Measurements from ENCODE around the gene SMARCB1. TPM values are rescaled to one million over a fixed set of nuclear protein-coding genes. Genes with fewer than 3 reads are reported as not detected.
"Not testable (repeated sequence)": the region's sequence is repeated elsewhere in the genome, so short reads cannot be mapped to it uniquely, and the experiment has no call there.

SMARCB1 gene
- total RNA-seq, 2 donors from 2014 or later = 41.4 to 45.9 TPM

DNA sequence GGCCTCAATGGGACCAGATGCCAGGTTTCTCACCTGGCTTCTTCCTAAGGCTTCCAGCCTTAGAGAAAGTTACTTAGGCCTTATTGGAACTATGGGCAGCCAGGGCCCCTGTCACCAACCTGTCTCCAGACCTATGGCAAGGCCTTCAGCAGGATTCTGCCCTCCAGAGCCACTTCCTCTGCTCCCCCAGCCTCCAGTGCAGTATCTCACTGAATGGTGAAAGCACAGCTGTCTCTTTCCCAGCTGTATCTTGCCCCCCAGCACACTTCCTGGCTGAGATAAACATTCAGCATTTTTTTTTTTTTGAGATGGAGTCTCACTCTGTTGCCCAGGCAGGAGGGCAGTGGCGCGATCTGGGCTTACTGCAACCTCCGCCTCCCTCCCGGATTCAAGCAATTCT lies 72.4 kb downstream of the SMARCB1 start:
- H3K9me3 ChIP-seq = no peaks in the 10 kb centered on the region
- H3K4me3 ChIP-seq = no peak overlapping the region
- TF ChIP-seq, protein P1, sequence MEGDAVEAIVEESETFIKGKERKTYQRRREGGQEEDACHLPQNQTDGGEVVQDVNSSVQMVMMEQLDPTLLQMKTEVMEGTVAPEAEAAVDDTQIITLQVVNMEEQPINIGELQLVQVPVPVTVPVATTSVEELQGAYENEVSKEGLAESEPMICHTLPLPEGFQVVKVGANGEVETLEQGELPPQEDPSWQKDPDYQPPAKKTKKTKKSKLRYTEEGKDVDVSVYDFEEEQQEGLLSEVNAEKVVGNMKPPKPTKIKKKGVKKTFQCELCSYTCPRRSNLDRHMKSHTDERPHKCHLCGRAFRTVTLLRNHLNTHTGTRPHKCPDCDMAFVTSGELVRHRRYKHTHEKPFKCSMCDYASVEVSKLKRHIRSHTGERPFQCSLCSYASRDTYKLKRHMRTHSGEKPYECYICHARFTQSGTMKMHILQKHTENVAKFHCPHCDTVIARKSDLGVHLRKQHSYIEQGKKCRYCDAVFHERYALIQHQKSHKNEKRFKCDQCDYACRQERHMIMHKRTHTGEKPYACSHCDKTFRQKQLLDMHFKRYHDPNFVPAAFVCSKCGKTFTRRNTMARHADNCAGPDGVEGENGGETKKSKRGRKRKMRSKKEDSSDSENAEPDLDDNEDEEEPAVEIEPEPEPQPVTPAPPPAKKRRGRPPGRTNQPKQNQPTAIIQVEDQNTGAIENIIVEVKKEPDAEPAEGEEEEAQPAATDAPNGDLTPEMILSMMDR (IDR thresholded peaks at IDR 0.05) = no peak
- H3K4me1 ChIP-seq = peaks cover 0 to 20% of the 10 kb centered on the region in 2 donors
- H3K36me3 ChIP-seq = peaks cover 5% of the 10 kb centered on the region
- DNase-seq (ENCODE audit: low spot score) = no peak
- H3K27ac ChIP-seq = no peak overlapping the region
- no peaks in the 10 kb centered on the region for H3K27me3 ChIP-seq

DNA sequence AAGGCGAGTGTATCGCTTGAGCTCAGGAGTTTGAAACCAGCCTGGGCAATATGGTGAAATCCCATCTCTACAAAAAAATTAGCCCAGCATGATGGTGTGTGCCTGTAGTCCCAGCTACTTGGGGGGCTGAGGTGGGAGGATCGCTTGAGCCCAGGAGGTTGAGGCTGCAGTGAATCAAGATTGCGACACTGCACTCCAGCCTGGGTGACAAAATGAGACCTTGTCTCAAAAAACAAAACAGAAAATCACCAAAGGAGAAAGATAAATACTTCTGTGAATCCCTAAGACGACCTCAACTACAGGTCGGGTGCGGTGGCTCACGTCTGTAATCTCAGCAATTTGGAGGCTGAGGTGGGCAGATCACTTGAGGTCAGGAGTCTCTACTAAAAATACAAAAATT lies 73.4 kb downstream of the SMARCB1 start:
- H3K27ac ChIP-seq; H3K27me3 ChIP-seq; H3K4me3 ChIP-seq; H3K9me3 ChIP-seq; H3K36me3 ChIP-seq; DNase-seq (ENCODE audit: low spot score): not testable (repeated sequence)
- peaks cover 0 to 20% of the 10 kb centered on the region in 2 donors for H3K4me1 ChIP-seq

DNA sequence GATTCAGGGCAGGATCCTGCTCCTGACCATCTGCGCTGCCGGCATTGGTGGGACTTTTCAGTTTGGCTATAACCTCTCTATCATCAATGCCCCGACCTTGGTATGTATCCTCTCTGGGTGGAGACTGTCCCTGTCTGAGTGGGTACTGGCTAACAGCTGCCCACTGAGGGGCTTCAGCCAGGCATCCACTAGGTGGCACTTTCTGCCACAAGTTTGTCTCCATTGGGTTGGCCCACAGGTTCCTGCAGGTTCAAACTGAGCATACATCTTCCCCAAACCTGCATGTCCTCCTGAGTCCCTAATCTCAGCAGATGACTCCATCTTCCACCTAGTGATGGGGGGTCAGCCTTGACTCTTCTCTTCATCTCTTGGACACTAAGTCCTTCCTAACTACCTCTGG lies 75.3 kb downstream of the SMARCB1 start:
- peaks cover 0 to 12% of the 10 kb centered on the region in 2 donors for H3K4me1 ChIP-seq

DNA sequence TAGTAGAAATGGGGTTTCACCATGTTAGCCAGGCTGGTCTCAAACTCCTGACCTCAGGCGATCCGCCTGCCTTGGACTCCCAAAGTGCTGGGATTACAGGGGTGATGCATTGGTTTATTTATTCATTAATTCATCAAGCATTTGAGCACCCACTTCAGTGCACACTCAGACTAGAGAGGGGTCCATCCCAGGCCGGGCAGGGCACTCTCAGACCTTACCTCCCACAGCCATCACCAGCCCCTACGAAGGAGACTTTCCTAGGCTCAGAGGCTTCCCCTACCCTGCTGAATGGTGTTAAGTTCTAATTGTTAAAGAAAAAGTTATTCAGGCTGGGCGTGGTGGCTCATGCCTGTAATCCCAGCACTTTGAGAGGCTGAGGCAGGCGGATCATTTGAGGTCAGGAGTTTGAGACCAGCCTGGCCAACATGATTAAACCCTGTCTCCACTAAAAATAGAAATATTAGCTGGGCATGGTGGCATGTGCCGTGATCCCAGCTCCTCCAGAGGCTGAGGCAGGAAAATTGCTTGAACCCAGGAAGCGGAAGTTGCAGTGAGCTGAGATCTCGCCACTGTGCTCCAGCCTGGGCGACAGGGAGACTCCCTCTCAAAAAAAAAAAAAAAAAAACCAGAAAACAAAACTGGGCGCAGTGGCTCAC lies 77.9 kb downstream of the SMARCB1 start:
- H3K4me3 ChIP-seq; H3K9me3 ChIP-seq; H3K4me1 ChIP-seq; DNase-seq (ENCODE audit: low spot score); H3K27ac ChIP-seq; H3K27me3 ChIP-seq: not testable (repeated sequence)
- peaks cover 23% of the 10 kb centered on the region for H3K36me3 ChIP-seq

More for the DNA sequence above, 75.3 kb downstream of the SMARCB1 start:
- TF ChIP-seq, protein P1 (IDR thresholded peaks at IDR 0.05) = peak in 1 of 2 donors; percentile 63
- Histone ChIP-seq H3K27me3 (no peaks in the 10 kb centered on the region), H3K4me3 (no peak overlapping the region), H3K9me3 (no peaks in the 10 kb centered on the region), H3K36me3 (peaks cover 5% of the 10 kb centered on the region), H3K27ac (no peak overlapping the region)
- DNase-seq (ENCODE audit: low spot score) = no peak

DNA sequence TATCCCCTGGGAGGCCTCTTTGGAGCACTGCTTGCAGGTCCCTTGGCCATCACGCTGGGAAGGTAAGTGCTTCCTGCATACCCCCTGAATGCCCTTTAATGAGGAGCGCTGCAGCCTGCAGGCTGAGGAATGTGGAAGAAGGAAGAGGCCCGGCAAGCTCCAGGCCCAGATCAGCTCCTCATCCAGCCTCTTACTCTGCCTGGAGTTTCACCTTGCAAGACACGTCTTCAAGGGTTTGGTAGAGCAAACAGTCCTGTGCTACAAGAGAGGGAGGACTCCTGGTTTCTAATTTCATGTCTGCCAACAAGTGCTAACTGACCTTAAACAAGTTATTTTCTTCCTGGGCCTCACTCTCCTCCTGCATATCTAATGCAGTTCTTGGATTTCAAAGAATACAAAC lies 81.8 kb downstream of the SMARCB1 start:
- Histone ChIP-seq H3K27ac (no peak overlapping the region), H3K4me1 (no peaks in the 10 kb centered on the region), H3K9me3 (no peaks in the 10 kb centered on the region), H3K27me3 (no peaks in the 10 kb centered on the region), H3K36me3 (peaks cover 18% of the 10 kb centered on the region), H3K4me3 (no peak overlapping the region)
- DNase-seq (ENCODE audit: low spot score) = no peak
- TF ChIP-seq, protein P1 (IDR thresholded peaks at IDR 0.05) = no peak

DNA sequence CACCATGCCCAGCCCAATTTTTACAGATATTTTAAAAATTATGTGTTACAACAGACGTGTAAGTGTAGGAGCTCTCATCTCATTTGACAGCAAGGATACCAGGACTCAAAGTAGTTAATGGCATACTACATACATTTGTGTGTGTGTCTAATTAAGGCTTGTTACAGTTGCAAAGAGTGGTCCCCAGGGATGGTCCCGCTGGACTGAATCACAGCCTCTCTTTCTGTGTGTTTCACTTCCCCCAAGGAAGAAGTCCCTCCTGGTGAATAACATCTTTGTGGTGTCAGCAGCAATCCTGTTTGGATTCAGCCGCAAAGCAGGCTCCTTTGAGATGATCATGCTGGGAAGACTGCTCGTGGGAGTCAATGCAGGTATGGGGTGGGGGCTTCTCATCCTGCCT lies 88.1 kb downstream of the SMARCB1 start:
- TF ChIP-seq, protein P1 (IDR thresholded peaks at IDR 0.05) = no peak
- H3K9me3 ChIP-seq = no peaks in the 10 kb centered on the region
- no peak for DNase-seq (ENCODE audit: low spot score)
- H3K27me3 ChIP-seq = no peaks in the 10 kb centered on the region
- H3K36me3 ChIP-seq = peaks cover 11% of the 10 kb centered on the region
- H3K4me1 ChIP-seq = no peaks in the 10 kb centered on the region
- no peak overlapping the region for H3K27ac ChIP-seq
- H3K4me3 ChIP-seq = no peak overlapping the region

DNA sequence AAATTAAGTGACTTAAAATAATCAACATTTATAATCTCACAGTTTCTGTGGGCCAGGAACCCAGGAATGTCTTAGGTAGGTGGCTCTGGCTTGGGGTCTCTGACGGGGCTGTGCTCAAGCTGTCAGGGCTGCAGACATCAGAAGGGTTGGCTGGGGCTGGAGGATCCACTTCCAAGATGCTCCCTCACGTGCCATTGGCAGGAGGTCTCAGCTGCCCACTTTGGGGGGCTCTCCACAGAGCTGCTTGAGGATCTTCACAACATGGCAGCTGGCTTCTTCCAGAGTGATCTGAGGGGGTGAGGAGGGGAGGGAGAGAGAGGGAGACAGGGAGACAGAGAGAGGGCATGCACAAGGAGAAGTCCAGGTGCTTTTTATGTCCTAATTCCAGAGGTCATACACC lies 89.0 kb downstream of the SMARCB1 start:
- no peaks in the 10 kb centered on the region for H3K9me3 ChIP-seq
- H3K4me1 ChIP-seq = no peaks in the 10 kb centered on the region
- DNase-seq (ENCODE audit: low spot score) = no peak
- no peak overlapping the region for H3K27ac ChIP-seq
- H3K27me3 ChIP-seq = no peaks in the 10 kb centered on the region
- H3K36me3 ChIP-seq = peaks cover 11% of the 10 kb centered on the region
- TF ChIP-seq, protein P1 (IDR thresholded peaks at IDR 0.05) = no peak
- H3K4me3 ChIP-seq = no peak overlapping the region

Data from right atrium auricular region (tissue), 2 donors.